Activated naive CD4-positive, alpha-beta T cell treated with anti-CD3 and anti-CD28 coated beads, Interleukin-2, amount 10 ng/mL, durations not matched to agents 7 days and 5 days (primary cell): ENCODE data around the gene FAM216A.
A peak's percentile ranks its signal among the peaks of the same experiment; 100 is the strongest.

ENCODE experiments used
- CTCF ChIA-PET: fragments of 350-600 bp; sonication (Branson Sonifier 250); formaldehyde crosslinking; loops from one replicate; lab custom pipeline; 2021; ENCODE audit warnings: antibody characterized with exemption; lab: Charles Lee
- DNase-seq: peaks from one replicate; pipeline ENCODE4 v3.0.0-alpha.2; 2020
- H3K27ac Mint-ChIP-seq: one replicate; pipeline ENCODE4 v1.8.0; 2021; ENCODE audit warnings: mild to moderate bottlenecking, moderate library complexity, mixed read lengths
- H3K27me3 Mint-ChIP-seq: one replicate; pipeline ENCODE4 v1.8.0; 2021; ENCODE audit warnings: mild to moderate bottlenecking, mixed read lengths
- H3K36me3 Mint-ChIP-seq: one replicate; pipeline ENCODE4 v1.8.0; 2021; ENCODE audit warnings: mixed read lengths
- H3K4me1 Mint-ChIP-seq: one replicate; pipeline ENCODE4 v1.8.0; 2021; ENCODE audit warnings: mixed read lengths
- H3K4me3 Mint-ChIP-seq: one replicate; pipeline ENCODE4 v1.8.0; 2021; ENCODE audit warnings: mild to moderate bottlenecking, moderate library complexity, mixed read lengths
- H3K9me3 Mint-ChIP-seq: one replicate; pipeline ENCODE4 v1.8.0; 2021; ENCODE audit warnings: mixed read lengths

FAM216A gene

GRCh38 chr12:110537605-110538409 is 69.2 kb downstream of the FAM216A start:
- Mint-ChIP-seq H3K36me3 (peaks cover 58% of the 10 kb centered on the region), H3K27me3 (no peaks in the 10 kb centered on the region), H3K9me3 (no peaks in the 10 kb centered on the region), H3K27ac (no peak overlapping the region), H3K4me1 (peaks cover 7% of the 10 kb centered on the region), H3K4me3 (no peak overlapping the region)
- DNase-seq, result no peak
- CTCF ChIA-PET, result interaction anchor here (0.8 to 2.3 kb wide), 4 partner anchors 24 to 64 kb away, joined by 3 to 17 read pairs (median 4); no protein-coding TSS in a partner anchor

- DNase-seq, result no peak
- CTCF ChIA-PET, result interaction anchor here (0.8 to 1.2 kb wide), 5 partner anchors 61 to 70 kb away, joined by 3 to 4 read pairs (median 3); partner anchors contain the start of gene FAM216A
- no peak overlapping the region for H3K4me3 Mint-ChIP-seq
- H3K4me1 Mint-ChIP-seq, result peaks cover 17% of the 10 kb centered on the region
- H3K9me3 Mint-ChIP-seq, result no peaks in the 10 kb centered on the region
- H3K36me3 Mint-ChIP-seq, result peaks cover 61% of the 10 kb centered on the region
- peak overlapping the region; percentile 58 for H3K27ac Mint-ChIP-seq
- no peaks in the 10 kb centered on the region for H3K27me3 Mint-ChIP-seq
These were observed 70.4 kb downstream of the FAM216A start for GRCh38 chr12:110538869-110539622.
